Chondrocyte (in vitro differentiated cells): ENCODE data around the gene ZNF835. TPM values are rescaled to one million over a fixed set of nuclear protein-coding genes. Genes with fewer than 3 reads are reported as not detected.

Experiments
- DNase-seq: peaks from one replicate; pipeline ENCODE4 v3.0.0; 2021; ENCODE audit warnings: mixed read lengths, low spot score
- H3K27ac Mint-ChIP-seq: one replicate; pipeline ENCODE4 v1.8.0; 2021; ENCODE audit warnings: mild to moderate bottlenecking, moderate library complexity, mixed read lengths; ENCODE audit not compliant: unreplicated experiment
- H3K27me3 Mint-ChIP-seq: 2 replicates; pipeline ENCODE4 v1.8.0; 2021; ENCODE audit warnings: low read depth, mixed read lengths
- H3K36me3 Mint-ChIP-seq: 2 replicates; pipeline ENCODE4 v1.8.0; 2021; ENCODE audit warnings: low read depth, mixed read lengths
- H3K4me1 Mint-ChIP-seq: 2 replicates; pipeline ENCODE4 v1.8.0; 2021; ENCODE audit warnings: low read depth, mild to moderate bottlenecking, mixed read lengths
- H3K4me3 Mint-ChIP-seq: one replicate; pipeline ENCODE4 v1.8.0; 2021; ENCODE audit warnings: mild to moderate bottlenecking, moderate library complexity, mixed read lengths; ENCODE audit not compliant: unreplicated experiment
- H3K9me3 Mint-ChIP-seq: 2 replicates; pipeline ENCODE4 v1.8.0; 2021; ENCODE audit warnings: low read depth, mixed read lengths
- CTCF ChIP-seq: fragments of 200-600 bp; sonication (generic); IDR thresholded peaks from 2 replicates; pipeline ENCODE4 v1.5.0; 2021; ENCODE audit warnings: antibody characterized with exemption, mild to moderate bottlenecking, moderate library complexity
- long read RNA-seq: library from polyadenylated mRNA; stranded (forward); transcript quantifications from one replicate; pipeline ENCODE4 v2.0.0, GENCODE V29; 2021
- total RNA-seq: library from RNA; stranded (reverse); gene quantifications from 3 replicates; pipeline ENCODE4 v1.2.1, GENCODE V29; 2021

Gene ZNF835
- not detected in 3 replicates for total RNA-seq
- long read RNA-seq, result 0 reads

GRCh38 chr19:56671613-56671994, at the start of gene ZNF835:
Gene ZNF835, minus strand, starts transcription at chr19:56671757. Its CDS starts 6,559 bp downstream, at chr19:56665198.
- Mint-ChIP-seq H3K9me3 (peaks cover 33% of the 10 kb centered on the region), H3K4me1 (no peaks in the 10 kb centered on the region), H3K27ac (no peak within 1 kb of the TSS), H3K27me3 (no peaks in the 10 kb centered on the region), H3K4me3 (no peak within 1 kb of the TSS), H3K36me3 (no peaks in the 10 kb centered on the region)
- TF ChIP-seq CTCF, result no peak
- DNase-seq, result no peak

- H3K36me3 Mint-ChIP-seq, result peaks cover 5% of the 10 kb centered on the region
- no peak overlapping the region for H3K4me3 Mint-ChIP-seq
- no peak for DNase-seq
- no peaks in the 10 kb centered on the region for H3K27me3 Mint-ChIP-seq
- no peaks in the 10 kb centered on the region for H3K4me1 Mint-ChIP-seq
- H3K27ac Mint-ChIP-seq, result no peak overlapping the region
- TF ChIP-seq CTCF, result no peak
- peaks cover 57% of the 10 kb centered on the region for H3K9me3 Mint-ChIP-seq
Observed at GRCh38 chr19:56720281-56720680, 48.7 kb upstream of the ZNF835 start.

- Mint-ChIP-seq H3K27me3 (no peaks in the 10 kb centered on the region), H3K36me3 (no peaks in the 10 kb centered on the region), H3K27ac (no peak overlapping the region), H3K4me3 (no peak overlapping the region), H3K4me1 (no peaks in the 10 kb centered on the region), H3K9me3 (peaks cover 50% of the 10 kb centered on the region)
- no peak for TF ChIP-seq CTCF
- no peak for DNase-seq
Observed at GRCh38 chr19:56718231-56718630, 46.7 kb upstream of the ZNF835 start.

- Mint-ChIP-seq H3K9me3 (peaks cover 47% of the 10 kb centered on the region), H3K4me3 (no peak overlapping the region)
Observed at GRCh38 chr19:56712611-56713276, 41.2 kb upstream of the ZNF835 start.

GRCh38 chr19:56710437-56710836, 38.9 kb upstream of the ZNF835 start:
- TF ChIP-seq CTCF, result no peak
- Mint-ChIP-seq H3K36me3 (no peaks in the 10 kb centered on the region), H3K27ac (no peak overlapping the region), H3K4me3 (no peak overlapping the region), H3K27me3 (no peaks in the 10 kb centered on the region), H3K9me3 (peaks cover 52% of the 10 kb centered on the region), H3K4me1 (no peaks in the 10 kb centered on the region)
- no peak for DNase-seq

More at GRCh38 chr19:56712611-56713276, 41.2 kb upstream of the ZNF835 start:
- no peaks in the 10 kb centered on the region for H3K27me3 Mint-ChIP-seq
- no peak for DNase-seq
- H3K4me1 Mint-ChIP-seq, result no peaks in the 10 kb centered on the region
- no peaks in the 10 kb centered on the region for H3K36me3 Mint-ChIP-seq
- no peak for TF ChIP-seq CTCF
- no peak overlapping the region for H3K27ac Mint-ChIP-seq
